ENCODE measurements around the gene STK11.

DNA sequence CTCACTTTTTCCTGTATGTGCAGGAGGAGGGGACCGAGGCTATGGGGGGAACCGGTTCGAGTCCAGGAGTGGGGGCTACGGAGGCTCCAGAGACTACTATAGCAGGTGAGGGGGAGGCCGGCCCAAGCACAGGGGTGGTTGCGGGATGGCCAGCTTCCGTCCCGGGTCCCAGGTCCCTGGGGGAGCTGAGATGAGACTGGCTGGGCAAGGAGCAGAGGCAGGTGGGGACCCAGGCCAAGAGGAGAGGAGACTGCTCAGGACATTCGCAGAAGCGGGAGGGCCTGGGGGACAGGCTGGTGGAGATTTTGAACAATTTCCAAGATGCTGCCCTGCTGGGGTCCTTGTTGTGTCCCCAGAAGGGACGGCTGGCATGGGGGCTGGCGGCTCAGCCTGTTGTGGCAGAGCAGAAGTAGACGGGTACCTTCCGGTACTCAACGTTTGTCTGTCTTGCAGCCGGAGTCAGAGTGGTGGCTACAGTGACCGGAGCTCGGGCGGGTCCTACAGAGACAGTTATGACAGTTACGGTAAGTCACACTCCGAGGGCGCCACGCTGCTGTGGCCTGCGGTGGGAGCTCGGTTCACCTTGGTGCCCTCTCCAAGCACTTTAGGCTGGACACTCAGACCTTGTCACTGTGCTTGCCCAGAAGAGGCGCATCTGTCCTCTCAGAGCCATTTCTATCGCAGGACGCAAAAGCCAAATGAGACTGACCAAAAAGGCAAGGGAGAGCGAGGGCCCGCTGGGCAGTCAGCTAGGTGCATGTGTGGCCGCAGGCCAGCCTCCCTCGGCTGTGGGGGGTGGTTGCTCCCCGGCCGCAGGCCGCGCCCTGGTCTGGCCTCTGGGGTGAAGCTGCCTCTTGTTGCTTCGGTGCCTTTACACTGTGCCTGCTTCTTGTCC lies 66.2 kb downstream of the STK11 start:
- no peak for TF ChIP-seq POLR2A (IDR thresholded peaks at IDR 0.05; ENCODE audit: low read depth)
- TF ChIP-seq CTCF (IDR thresholded peaks at IDR 0.05), result no peak
- TF ChIP-seq EP300 (IDR thresholded peaks at IDR 0.05), result no peak
